Measurements from ENCODE around the gene NFX1. TPM values are rescaled to one million over a fixed set of nuclear protein-coding genes. Genes with fewer than 3 reads are reported as not detected.

NFX1 gene
- total RNA-seq, result 23.9 and 25.2 TPM in 2 replicates

GRCh38 chr9:33290247-33291030 lies at the start of gene NFX1:
Gene NFX1, plus strand, starts transcription at chr9:33290516. Its CDS starts 57 bp downstream, at chr9:33290573.

GRCh38 chr9:33264473-33265177 lies 25.7 kb upstream of the NFX1 start, which contains the start of the genes BAG1 and CHMP5:
Gene BAG1, minus strand, starts transcription at chr9:33264708.
Gene CHMP5, plus strand, starts transcription at chr9:33265049. Its CDS starts 30 bp downstream, at chr9:33265079.

GRCh38 chr9:33402371-33402770 lies 112.1 kb downstream of the NFX1 start, which contains the start of gene AQP7:
Gene AQP7, minus strand, starts transcription at chr9:33402568. Its CDS starts 1,306 bp downstream, at chr9:33401262.

Other genes starting within 250 kb of the NFX1 start
- 35.0 and 38.3 TPM in 2 replicates for gene SMU1, start 213.8 kb upstream of the NFX1 start, total RNA-seq
- gene B4GALT1, start 123.2 kb upstream of the NFX1 start, total RNA-seq, result 16.0 and 30.0 TPM in 2 replicates
- gene SPINK4, start 50.3 kb upstream of the NFX1 start, total RNA-seq, result not detected in 2 replicates
- gene BAG1, start 25.8 kb upstream of the NFX1 start, total RNA-seq, result 20.5 and 21.8 TPM in 2 replicates
- 119 and 130 TPM in 2 replicates for gene CHMP5, start 25.5 kb upstream of the NFX1 start, total RNA-seq
- gene AQP7, start 112.1 kb downstream of the NFX1 start, total RNA-seq, result under 0.01 TPM in 1 of 2 replicates, not detected in the other
- gene AQP3, start 157.1 kb downstream of the NFX1 start, total RNA-seq, result 0.89 and 1.00 TPM in 2 replicates
- 25.2 and 29.1 TPM in 2 replicates for gene NOL6, start 183.4 kb downstream of the NFX1 start, total RNA-seq
- gene ANKRD18B, start 233.7 kb downstream of the NFX1 start, total RNA-seq, result 2.3 and 6.7 TPM in 2 replicates